Upper lobe of left lung (tissue), 6 donors: ENCODE measurements around the gene RBPMS2. TPM values are rescaled to one million over a fixed set of nuclear protein-coding genes. Genes with fewer than 3 reads are reported as not detected.
A peak's percentile ranks its signal among the peaks of the same experiment; 100 is the strongest.

Experiments used
- ATAC-seq, 2 donors: fragments of 200-7000 bp; cut with Tn5 transposase; one replicate each; pipeline ENCODE4 v1.9.1; 2022; ENCODE audit warnings: mild to moderate bottlenecking in 2 of 2, moderate library complexity in 2 of 2; ENCODE audit not compliant: low FRiP score in 2 of 2
- DNase-seq, 2 donors: peaks; one replicate each; pipeline ENCODE4 v3.0.0-alpha.2; 2019 to 2020
- H3K27ac ChIP-seq, 4 donors: fragments of 200-600 bp; sonication (generic); one replicate each; pipeline ENCODE4 v1.5.1; 2016 to 2019
- H3K27me3 ChIP-seq, 4 donors: fragments of 200-600 bp; sonication (generic); one replicate each; pipeline ENCODE4 v1.5.1; 2017 to 2019
- H3K36me3 ChIP-seq, 4 donors: fragments of 200-600 bp; sonication (generic); one replicate each; pipeline ENCODE4 v1.5.1; 2016 to 2019
- H3K4me1 ChIP-seq, 4 donors: fragments of 200-600 bp; sonication (generic); one replicate each; pipeline ENCODE4 v1.5.1; 2018 to 2019
- H3K4me3 ChIP-seq, 4 donors: fragments of 200-600 bp; sonication (generic); one replicate each; pipeline ENCODE4 v1.5.1; 2017 to 2019; ENCODE audit warnings: mild to moderate bottlenecking in 2 of 4, moderate library complexity in 1 of 4
- H3K9me3 ChIP-seq, 4 donors: fragments of 200-600 bp; sonication (generic); one replicate each; pipeline ENCODE4 v1.5.1; 2018 to 2019
- CTCF ChIP-seq, 6 experiments: fragments of 450-650 bp in 4 of 6; fragments of 200-600 bp in 2 of 6; sonication (generic) in 2 of 6; IDR thresholded peaks; one replicate each; pipeline ENCODE4 v1.5.1; 2016 to 2019; ENCODE audit warnings: antibody characterized with exemption in 6 of 6
- EP300 ChIP-seq, 4 donors: sonication (generic); formaldehyde crosslinking; IDR thresholded peaks; one replicate each; pipeline ENCODE4 v1.5.1; 2017; ENCODE audit warnings: antibody characterized with exemption in 4 of 4, control low read depth in 2 of 4
- POLR2A ChIP-seq, 4 donors: fragments of 450-650 bp; IDR thresholded peaks; one replicate each; pipeline ENCODE4 v1.5.1; 2016 to 2017; ENCODE audit warnings: antibody characterized with exemption in 4 of 4, mild to moderate bottlenecking in 2 of 4
- POLR2AphosphoS5 ChIP-seq, 2 donors: sonication (generic); formaldehyde crosslinking; IDR thresholded peaks; one replicate each; pipeline ENCODE4 v1.5.1; 2017; ENCODE audit warnings: antibody characterized with exemption in 2 of 2
- WGBS, 2 donors: methylation state at CpG; one replicate each; pipeline ENCODE4 v1.1.5; 2017 to 2018; 5-methylcytosine and 5-hydroxymethylcytosine counted together
- total RNA-seq, 6 donors: library from RNA; depleted of rRNA in 4 of 6; stranded (reverse); fragments of >200 nt in 4 of 6; gene quantifications; one replicate each; pipeline versions ENCODE4 v1.1.0 to v1.2.1, GENCODE V29; 2016 to 2021
- donor health status: DM: no; HTN: no; CAD: no; lungs with moderate emphysema.
- donor health status: DM: no; HTN: yes; CAD: no; lungs with severe emphysema.

Gene RBPMS2
- total RNA-seq, 6 donors from 2014 or later, result 1.2 to 3.6 (median 2.0) TPM

- no peak for ATAC-seq
- Histone ChIP-seq H3K27ac (no peak overlapping the region), H3K36me3 (no peaks in the 10 kb centered on the region), H3K4me3 (no peak overlapping the region), H3K4me1 (peaks cover 0 to 4% (median 0%) of the 10 kb centered on the region in 4 donors), H3K9me3 (no peaks in the 10 kb centered on the region), H3K27me3 (peaks cover 0 to 3% (median 0%) of the 10 kb centered on the region in 4 donors)
- no peak for DNase-seq
- 89 to 92% methylated on average over 6 of the region's 6 CpGs for WGBS, 2 donors
- TF ChIP-seq CTCF (IDR thresholded peaks at IDR 0.05) (no peak), POLR2A (IDR thresholded peaks at IDR 0.05) (no peak), EP300 (IDR thresholded peaks at IDR 0.05) (no peak), POLR2AphosphoS5 (IDR thresholded peaks at IDR 0.05) (no peak)
These were observed 5.9 kb upstream of the RBPMS2 start for GRCh38 chr15:64781299-64781698.

GRCh38 chr15:64780600-64781156, 5.3 kb upstream of the RBPMS2 start:
- Histone ChIP-seq H3K9me3 (no peaks in the 10 kb centered on the region), H3K27me3 (peaks cover 0 to 9% (median 0%) of the 10 kb centered on the region in 4 donors), H3K4me1 (peaks cover 0 to 10% (median 2%) of the 10 kb centered on the region in 4 donors), H3K36me3 (no peaks in the 10 kb centered on the region), H3K4me3 (no peak overlapping the region), H3K27ac (no peak overlapping the region)
- DNase-seq (no peak), ATAC-seq (no peak)
- TF ChIP-seq POLR2A (IDR thresholded peaks at IDR 0.05), result no peak
- TF ChIP-seq CTCF (IDR thresholded peaks at IDR 0.05), result no peak
- TF ChIP-seq EP300 (IDR thresholded peaks at IDR 0.05), result no peak
- TF ChIP-seq POLR2AphosphoS5 (IDR thresholded peaks at IDR 0.05), result no peak
- whole genome bisulfite sequencing, 2 donors, result 74 to 80% methylated on average over 8 of the region's 8 CpGs

- H3K4me1 ChIP-seq, result peaks cover 0 to 18% (median 4%) of the 10 kb centered on the region in 4 donors
- H3K4me3 ChIP-seq, result no peak overlapping the region
- no peaks in the 10 kb centered on the region for H3K9me3 ChIP-seq
- no peak overlapping the region for H3K27ac ChIP-seq
- 88 to 93% methylated on average over 1 of the region's 1 CpG for WGBS, 2 donors
- no peak for DNase-seq
- TF ChIP-seq POLR2AphosphoS5 (IDR thresholded peaks at IDR 0.05) (no peak), POLR2A (IDR thresholded peaks at IDR 0.05) (no peak), EP300 (IDR thresholded peaks at IDR 0.05) (no peak), CTCF (IDR thresholded peaks at IDR 0.05) (no peak)
- peaks cover 0 to 15% (median 3%) of the 10 kb centered on the region in 4 donors for H3K27me3 ChIP-seq
- ATAC-seq, result no peak
- no peaks in the 10 kb centered on the region for H3K36me3 ChIP-seq
These were observed 4.2 kb upstream of the RBPMS2 start for GRCh38 chr15:64779630-64780029.

GRCh38 chr15:64779024-64779423, 3.6 kb upstream of the RBPMS2 start:
- H3K4me3 ChIP-seq, result no peak overlapping the region
- no peak overlapping the region for H3K27ac ChIP-seq
- no peaks in the 10 kb centered on the region for H3K9me3 ChIP-seq
- peaks cover 0 to 15% (median 4%) of the 10 kb centered on the region in 4 donors for H3K27me3 ChIP-seq
- WGBS, 2 donors, result 64 to 89% methylated on average over 2 of the region's 2 CpGs
- no peak for DNase-seq
- peaks cover 0 to 24% (median 5%) of the 10 kb centered on the region in 4 donors for H3K4me1 ChIP-seq
- H3K36me3 ChIP-seq, result no peaks in the 10 kb centered on the region
- no peak for TF ChIP-seq POLR2A (IDR thresholded peaks at IDR 0.05)
- no peak for ATAC-seq

GRCh38 chr15:64776402-64776786, 1.0 kb upstream of the RBPMS2 start:
- Histone ChIP-seq H3K4me3 (peak overlapping the region in 3 of 4 donors; percentile 65 to 85 (median 69)), H3K36me3 (no peaks in the 10 kb centered on the region), H3K27me3 (peaks cover 0 to 15% (median 4%) of the 10 kb centered on the region in 4 donors), H3K9me3 (no peaks in the 10 kb centered on the region), H3K4me1 (peaks cover 0 to 25% (median 5%) of the 10 kb centered on the region in 4 donors), H3K27ac (peak overlapping the region in 2 of 4 donors; percentile 41 to 84)
- DNase-seq (peak in 1 of 2 donors; percentile 72), ATAC-seq (no peak)
- no peak for TF ChIP-seq POLR2AphosphoS5 (IDR thresholded peaks at IDR 0.05)
- TF ChIP-seq EP300 (IDR thresholded peaks at IDR 0.05), result no peak
- TF ChIP-seq POLR2A (IDR thresholded peaks at IDR 0.05), result no peak
- TF ChIP-seq CTCF (IDR thresholded peaks at IDR 0.05), result no peak
- 41 to 45% methylated on average over 12 to 25 of the region's 25 CpGs for WGBS, 2 donors
